A172 (cell line): Measurements from ENCODE around the gene WDR88. TPM values are rescaled to one million over a fixed set of nuclear protein-coding genes. Genes with fewer than 3 reads are reported as not detected.

Experiments used
- DNase-seq: peaks from one replicate; pipeline ENCODE4 v3.0.0-alpha.2; 2015; ENCODE audit warnings: low spot score
- total RNA-seq: library from RNA; depleted of rRNA; stranded (reverse); fragments of >200 nt; shearing (Covaris generic); gene quantifications from 2 replicates; pipeline ENCODE4 v1.2.3, GENCODE V29; 2014; rRNA removed

The WDR88 gene, protein sequence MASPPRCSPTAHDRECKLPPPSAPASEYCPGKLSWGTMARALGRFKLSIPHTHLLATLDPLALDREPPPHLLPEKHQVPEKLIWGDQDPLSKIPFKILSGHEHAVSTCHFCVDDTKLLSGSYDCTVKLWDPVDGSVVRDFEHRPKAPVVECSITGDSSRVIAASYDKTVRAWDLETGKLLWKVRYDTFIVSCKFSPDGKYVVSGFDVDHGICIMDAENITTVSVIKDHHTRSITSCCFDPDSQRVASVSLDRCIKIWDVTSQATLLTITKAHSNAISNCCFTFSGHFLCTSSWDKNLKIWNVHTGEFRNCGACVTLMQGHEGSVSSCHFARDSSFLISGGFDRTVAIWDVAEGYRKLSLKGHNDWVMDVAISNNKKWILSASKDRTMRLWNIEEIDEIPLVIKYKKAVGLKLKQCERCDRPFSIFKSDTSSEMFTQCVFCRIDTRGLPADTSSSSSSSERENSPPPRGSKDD
- total RNA-seq, result not detected in 2 replicates

DNA sequence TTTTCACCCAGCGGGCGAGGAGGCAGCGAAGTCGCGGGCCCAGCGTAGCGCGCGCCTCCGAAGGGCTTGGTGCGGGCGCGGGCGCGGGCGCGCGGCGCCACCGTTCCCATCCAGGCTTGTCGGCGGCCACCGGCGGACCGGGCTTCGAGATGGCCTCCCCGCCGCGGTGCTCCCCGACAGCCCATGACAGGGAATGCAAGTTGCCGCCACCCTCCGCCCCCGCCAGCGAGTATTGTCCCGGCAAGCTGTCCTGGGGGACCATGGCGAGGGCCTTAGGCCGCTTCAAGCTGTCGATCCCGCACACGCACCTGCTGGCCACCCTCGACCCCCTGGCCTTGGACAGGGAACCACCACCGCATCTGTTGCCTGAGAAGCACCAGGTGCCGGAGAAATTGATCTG is at the start of gene WDR88:
WDR88 (plus strand) TSS at position 94 of the 400 bp plus-strand sequence; CDS start at position 150, 56 bp downstream.
- no peak for DNase-seq

DNA sequence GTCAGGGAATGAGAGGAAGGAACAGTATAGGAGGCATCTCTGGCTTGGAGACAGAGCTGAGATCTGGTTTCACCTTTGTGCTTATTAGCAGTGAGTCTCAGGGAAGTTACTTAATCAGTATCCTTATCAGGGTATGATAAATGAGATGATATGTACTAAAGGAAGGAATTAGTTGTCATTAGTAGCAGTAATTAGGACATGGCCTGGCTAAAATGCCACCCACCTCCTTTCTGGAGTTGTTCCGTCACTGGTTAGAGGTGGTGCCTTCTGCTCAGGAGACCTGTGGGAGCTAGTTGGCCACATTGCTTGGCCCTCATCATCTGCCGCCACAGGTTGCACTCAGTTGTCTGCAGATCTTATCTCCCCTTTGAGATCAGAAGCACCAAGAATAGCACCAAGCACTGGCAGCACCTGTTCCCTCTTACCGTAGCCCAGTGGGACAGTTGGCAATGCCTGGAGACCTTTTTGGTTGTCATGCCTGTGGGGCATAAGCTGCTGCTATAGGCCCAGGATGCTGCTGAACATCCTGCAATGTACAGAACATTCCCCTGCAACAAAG is 46.3 kb upstream of the WDR88 start:
- no peak for DNase-seq

DNA sequence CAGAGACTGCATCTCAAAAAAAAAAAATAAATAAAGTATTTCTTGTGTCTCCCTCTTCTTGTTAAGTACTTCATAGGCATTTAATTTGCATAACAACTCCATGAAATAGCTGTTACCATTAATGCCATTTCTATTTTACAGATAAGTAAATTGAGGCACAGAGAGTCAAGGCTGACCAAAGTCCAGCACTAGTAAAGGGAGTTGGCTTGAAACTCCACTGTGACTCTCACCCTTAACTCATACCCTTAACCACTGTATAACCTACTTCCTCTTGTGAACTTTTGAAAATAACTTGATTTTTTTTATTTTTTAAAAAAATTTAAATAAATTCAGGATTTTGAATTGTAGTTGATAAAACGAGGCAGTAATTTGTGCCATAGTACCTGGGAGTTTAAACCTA is 45.0 kb upstream of the WDR88 start:
- no peak for DNase-seq

DNA sequence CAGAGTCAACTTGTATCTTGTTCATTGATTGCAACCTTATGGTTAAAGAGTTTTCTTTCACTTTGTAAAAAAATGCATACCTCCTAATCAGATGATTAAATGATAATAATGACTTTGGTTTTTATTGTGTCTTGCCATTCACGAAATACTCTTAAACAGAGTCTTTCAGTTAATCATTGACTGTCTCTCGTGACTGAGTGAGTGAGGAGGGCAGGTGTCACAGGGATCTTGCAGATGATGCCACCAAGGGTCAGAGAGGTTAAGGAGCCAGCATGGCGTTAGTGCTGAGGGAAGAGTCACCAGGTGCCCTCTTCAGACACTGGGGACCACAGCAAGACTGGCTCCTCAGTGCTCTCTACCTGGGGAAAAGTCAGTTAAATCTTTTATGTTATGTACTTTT is 42.9 kb upstream of the WDR88 start:
- DNase-seq, result no peak

DNA sequence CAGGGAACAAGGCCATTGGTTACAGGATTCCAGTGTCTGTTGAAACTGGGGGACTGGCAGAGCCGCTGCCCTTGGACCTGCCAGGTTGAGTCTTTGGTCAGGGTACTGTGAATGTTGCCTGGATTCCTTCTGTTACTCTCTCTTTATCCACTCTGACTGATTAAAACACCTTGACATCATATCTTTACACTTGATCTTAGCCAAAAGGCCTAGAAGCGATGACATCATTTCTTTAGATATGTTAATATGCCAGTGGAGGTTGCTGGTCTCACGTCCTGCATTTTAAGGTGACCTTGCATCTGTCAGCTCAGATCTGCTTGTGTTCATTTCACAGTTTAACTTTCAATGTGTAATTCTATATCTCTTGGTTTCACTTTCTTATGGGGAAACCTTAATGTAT is 41.7 kb upstream of the WDR88 start:
- DNase-seq, result no peak

DNA sequence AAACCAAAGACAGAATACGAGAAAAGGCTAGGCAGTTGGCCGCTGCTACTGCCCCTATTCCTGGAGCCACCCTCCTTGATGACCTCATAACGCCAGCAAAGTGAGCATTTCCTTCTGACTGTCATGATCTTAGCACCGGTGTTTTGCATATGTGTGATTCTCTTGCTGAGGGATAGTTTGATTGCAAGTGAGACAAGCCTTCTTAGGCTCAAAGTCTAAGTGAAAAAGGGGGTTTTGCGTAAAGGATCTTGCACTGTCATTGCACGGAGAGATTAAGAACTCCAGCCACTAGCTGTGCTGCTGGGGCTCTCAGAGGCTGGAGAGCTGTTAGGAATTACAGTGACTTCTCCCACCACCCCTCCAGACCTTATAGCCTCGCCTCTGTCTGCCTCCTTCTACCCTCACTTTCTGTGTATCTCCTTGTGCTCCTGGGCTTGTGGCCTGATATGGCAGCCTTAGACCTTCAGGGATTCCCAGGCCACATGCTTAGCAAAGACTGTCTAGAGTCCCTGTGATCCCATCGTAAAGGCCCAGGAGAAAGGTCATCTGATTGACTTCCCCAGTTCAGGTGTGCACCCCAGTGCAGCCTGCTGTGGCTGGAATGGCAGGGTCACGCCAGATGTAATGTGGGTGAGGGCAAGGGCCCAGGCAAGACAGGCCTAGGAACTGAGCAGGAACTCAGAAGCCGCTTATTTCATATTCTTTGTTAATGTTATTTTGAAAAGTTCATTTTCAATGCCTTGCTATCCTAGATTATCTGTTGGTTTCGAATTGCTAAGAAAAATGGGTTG is 38.3 kb upstream of the WDR88 start:
- no peak for DNase-seq

DNA sequence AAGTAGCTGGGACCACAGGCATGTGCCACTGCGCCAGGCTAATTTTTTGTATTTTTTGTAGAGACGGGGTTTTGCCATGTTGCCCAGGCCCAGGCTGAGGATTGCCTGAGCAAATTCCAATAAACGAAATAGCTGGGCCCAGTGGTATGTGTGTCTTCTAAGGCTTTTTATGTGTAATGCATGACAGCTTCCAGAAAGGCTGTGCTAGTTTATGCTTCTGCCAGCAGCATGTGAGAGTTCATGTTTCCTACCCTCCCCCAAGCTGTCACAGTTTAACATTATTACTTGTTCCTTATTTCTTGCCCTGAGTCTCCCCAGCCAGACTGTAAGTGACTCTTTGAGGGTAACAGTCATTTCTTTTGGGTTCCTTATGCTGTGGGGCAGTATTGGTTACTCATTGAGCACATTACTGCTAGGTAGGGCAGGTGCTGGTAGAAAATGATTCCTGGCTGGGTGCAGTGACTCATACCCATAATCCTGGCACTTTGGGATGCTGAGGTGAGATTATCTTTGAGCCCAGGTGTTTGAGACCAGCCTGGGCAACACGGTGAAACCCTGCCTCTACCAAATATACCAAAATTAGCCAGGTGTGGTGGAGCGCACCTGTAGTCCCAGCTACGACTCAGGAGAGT is 37.4 kb upstream of the WDR88 start:
- DNase-seq, result no peak

DNA sequence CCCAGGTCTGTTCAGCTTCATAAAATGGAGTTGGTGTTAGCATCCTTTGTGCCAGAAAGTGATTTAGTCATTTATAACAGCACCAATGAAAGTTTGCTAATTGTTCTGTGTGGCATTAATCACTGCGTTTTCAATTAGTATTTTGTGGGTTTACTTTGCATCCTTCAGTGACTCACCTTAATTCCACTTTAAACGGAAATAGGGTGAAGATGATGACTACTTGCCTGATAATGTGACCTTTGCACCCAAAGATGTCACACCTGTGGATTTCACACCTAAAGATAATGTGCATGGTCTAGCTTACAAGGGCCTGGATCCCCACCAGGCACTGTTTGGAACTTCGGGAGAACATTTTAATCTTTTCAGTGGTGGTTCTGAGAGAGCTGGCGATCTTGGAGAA is 35.9 kb upstream of the WDR88 start:
- DNase-seq, result no peak

DNA sequence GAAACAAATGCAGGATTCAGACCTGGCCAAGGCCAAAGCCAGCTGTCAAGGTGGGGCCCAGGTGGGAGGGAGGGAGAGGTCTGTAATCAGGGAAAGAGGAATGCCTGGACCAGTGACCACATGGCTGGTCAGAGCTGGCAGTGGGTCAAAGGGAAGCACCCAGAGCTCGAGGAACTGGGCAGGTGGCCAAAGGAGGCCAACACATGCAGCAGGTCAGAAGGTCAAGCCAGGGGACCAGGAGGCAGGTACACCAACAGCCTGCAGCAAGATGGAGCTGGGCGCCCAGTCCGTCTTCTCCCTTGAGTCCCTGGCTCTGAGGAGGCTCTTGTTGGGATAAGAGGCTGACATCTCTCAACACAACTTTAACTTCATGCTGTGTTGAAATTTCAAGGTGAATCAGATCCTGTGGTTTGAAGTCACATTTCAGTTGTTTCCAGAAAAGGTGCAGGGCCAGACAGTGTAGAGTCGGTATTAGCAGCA is 33.8 kb upstream of the WDR88 start:
- DNase-seq, result peak; percentile 40

DNA sequence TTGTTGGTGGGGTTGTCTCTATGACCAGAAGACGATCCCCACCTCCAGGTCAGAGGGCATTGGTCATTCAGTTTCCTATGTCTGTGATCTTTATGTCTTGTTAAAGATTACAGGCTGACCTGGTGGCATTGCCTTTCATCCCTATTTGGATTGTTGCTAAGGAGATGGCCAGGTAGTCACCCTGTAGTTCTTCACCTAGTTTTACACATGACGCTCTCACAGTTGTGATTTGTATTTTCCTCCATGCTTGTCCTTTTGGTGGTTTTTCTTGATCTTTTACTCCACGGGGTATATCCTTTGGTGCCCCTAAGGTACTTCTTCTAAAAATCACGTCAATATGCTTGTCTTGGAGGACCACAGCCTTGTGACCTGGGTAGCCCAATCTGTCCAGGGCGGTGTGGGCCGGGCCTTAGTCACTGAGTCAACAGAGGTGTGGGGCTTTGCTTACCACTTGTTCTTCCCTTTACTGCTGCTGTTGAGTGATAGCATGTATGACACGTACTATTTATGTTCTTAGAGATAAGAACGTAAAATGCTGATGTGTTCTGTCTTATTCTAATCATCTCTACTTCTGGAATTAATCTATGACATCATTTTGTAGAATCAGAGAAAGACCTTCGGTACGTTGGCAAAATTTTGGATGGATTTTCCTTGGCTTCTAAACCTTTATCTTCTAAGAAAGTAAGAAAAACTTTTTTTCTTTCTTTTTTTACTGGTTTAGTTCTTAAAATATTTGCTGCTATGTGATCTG is 30.8 kb upstream of the WDR88 start:
- peak; percentile 38 for DNase-seq

DNA sequence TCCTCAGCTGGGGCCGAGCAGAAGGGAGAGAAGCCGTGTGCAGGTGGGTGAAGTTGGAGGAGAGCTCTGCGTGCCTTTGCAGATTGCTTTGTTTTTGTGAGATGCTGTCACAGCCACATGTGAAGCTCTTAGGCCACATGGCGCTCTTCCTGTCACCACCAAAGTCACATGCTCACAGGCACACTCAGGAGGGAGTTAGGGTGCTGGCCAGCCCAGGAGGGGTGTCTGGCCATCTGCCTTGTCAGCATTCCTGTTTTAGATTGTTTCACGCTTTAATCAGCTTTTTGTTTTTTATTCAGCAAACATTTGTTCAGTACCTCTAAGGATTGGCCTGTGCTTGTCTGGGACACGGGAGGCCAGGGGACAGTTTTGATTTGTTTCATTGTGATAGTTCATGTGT is 29.0 kb upstream of the WDR88 start:
- DNase-seq, result no peak

DNA sequence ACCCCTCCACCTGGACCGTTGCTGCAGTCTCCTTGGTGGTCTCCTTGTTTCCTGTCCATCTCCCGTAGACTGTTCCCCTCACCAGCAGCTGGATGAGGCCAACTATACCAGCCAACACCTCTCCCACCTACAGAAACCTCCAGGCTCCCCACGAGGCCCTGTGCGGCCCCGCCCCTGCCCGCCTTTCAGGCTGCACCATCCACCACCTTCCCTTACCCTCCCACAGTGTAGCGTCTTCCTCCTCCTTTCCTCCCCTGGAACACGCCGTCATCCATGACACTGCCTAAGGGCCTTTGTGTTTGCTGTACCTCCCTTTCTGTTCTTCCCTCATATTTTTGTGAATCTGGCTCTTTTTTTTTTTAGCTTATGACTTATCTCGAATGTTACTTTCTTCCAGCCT is 23.8 kb upstream of the WDR88 start:
- no peak for DNase-seq

DNA sequence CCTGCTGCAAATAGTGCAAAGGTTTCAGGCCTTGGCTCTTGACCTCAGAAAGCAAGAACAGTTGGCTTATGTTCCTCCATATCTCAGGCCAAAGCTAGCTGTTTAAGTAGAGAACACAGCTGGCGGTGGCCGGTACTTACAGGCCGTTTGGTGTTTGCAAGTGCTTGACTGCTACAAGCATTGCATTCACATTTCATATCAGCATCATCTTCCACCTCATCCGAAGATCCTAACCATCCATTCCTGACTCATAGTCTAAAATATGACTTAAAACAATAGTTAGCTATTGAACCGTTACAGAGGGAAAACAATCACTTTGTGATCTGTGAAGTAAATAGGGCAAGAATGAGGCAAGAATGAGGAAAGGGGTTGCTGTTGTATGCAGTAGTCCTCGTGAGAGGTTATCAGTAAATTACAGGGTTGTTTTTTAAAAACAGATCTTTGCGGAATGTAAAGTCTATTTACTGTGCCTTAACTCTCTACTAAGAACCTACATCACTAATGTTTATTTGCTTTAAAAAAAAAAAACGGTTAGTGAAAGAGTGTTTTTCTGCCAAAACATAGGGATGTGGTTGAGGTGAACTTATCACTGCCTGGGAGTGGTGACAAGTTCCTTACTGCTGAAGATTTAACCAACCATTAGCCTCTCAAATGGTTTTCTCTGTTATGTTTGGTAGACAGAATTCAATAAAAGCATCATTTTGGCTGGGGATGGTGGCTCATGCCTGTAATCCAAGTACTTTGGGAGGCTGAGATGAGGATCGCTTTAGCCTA is 21.6 kb upstream of the WDR88 start:
- peak; percentile 64 for DNase-seq

DNA sequence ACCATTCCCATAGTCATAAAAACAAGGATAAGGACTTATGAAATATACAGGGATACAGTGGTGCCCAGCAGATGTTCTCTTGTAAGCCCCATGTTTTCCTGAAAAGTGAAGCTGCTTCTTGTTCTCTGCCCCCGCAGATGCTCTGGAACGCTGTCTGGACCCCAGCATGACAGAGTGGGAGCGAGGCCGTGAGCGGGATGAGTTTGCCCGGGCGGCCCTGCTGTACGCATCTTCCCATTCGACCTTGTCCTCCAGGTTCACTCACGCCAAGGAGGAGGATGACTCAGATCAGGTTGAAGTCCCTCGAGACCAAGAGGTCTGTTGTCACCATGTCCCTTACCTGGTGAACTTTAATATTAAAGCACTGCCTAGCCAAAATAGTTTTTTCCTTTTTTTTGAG is 20.3 kb upstream of the WDR88 start:
- DNase-seq, result no peak

DNA sequence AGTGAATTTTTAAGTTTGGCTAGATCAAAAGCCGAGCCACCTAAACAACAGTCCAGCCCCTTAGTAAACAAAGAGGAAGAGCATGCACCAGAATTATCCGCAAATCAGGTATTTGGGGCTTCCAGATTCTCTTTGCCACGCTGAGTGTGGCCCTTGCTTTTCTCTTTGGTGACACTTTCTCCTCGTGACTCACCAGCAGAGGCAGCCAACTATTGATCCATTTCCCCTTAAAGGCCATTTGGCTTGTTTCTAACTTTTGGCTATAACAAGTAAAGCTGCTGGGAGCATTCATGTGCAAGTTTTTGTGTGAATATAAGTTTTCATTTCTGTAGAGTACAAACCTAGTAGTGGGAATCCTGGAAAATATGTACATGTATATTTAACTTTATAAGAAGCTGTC is 17.6 kb upstream of the WDR88 start:
- DNase-seq, result no peak

DNA sequence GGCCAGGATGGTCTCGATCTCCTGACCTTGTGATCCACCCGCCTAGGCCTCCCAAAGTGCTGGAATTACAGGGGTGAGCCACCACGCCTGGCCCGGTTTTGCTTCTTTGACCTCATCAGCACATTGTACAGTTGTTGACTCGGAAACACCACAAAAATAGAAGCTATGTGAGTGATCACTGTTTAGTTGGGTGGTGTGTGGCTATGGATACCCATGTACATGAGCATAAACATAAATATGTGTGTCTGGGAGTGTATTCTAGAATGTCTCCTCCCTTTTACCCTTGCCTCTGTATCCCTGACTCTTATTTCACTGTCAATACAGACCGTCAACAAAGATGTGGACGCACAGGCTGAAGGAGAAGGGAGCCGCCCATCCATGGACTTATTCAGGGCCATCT is 14.4 kb upstream of the WDR88 start:
- no peak for DNase-seq

DNA sequence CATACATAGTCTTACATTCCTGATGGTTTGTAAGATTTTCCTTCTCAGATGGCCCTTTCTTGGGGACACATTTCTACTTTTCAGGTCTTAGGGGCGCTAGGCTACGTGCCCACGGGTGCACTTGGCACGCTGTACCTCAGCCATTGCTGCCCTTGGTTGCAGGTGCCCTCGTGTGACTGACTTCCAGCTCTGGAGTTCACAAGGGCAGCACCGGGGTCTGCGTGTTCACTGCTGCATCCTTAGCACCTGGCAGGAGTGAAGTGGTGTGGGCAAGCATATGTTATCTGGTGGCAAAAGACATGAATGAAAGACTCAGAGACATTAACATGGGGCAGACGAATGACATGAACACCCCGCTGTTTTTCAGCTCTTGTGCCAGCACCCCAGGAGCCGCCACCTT is 13.3 kb upstream of the WDR88 start:
- no peak for DNase-seq

DNA sequence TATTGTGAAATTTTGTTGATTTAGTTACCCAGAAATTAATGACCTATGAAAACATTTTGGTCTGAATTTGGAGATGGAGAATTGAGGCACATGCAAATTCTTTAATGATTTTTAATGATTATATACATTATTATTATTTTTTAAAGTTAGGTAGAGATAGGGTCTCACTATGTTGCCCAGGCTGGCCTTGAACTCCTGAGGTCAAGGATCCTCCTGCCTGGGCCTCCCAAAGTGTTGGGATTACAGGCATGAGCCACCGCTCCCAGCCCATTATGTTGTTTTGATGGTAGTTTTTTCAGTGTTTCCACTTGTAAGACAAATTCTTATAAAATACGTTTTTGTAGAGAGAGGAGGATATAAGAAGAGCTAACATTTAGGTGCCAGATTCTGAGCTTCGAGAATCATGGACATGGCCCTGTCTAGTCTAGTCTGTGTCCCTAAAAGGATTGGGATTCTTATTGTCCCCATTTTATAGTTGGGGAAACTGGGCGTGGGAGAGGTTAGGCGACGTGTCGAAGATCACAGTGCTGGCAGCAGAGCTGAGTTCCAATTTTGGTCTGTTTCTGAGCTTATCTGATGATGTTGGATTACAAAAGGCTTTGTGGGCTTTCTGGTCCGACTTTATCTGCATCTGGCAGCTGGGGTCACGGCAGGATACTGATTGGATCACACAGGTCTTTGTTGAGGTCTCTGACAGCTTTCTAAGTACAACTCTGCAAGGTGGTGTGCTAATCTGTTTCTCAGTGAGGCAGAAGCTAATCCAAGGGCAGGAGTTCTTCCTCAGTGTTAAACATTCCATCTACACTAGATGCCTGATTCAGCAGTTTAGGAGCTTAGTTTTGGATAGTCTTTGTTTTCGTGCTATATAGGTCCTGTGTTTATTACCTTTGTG is 7.5 kb upstream of the WDR88 start:
- no peak for DNase-seq

DNA sequence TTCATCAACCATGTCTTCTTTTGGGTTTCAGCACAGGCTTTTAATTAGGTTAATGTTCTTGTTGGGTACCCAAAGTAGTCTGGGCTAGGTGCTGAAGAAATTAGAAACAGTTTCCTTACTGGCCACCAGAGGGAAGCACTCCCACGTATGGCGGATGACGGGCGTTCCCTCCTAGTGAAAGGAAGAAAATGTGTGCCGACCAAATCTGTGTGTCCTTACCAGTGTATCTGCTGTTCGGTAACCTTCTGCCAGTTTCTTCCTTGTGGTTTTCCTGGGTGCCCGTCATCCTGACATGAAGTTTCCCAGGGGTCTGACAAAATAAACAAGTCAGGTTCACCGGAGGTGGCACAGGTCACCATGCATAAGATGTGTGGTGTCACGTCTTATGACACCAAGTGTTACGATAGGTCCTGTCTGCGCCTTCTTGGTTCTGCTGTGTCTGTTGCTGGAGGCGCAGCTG is 6.0 kb upstream of the WDR88 start:
- peak; percentile 55 for DNase-seq
